Choroid plexus epithelial cell (primary cell): ENCODE data around the gene FAM53C.

ENCODE experiments used
- DNase-seq: peaks from one replicate; pipeline ENCODE4 v3.0.0-alpha.2; 2010; ENCODE audit warnings: low read depth
- H3K4me3 ChIP-seq: 2 replicates; pipeline ENCODE4 v1.5.1; 2011; ENCODE audit warnings: low read depth, mild to moderate bottlenecking, control low read depth, low read length, moderate library complexity
- TF ChIP-seq, protein P1 (sequence below): conservative IDR thresholded peaks from 2 replicates; pipeline ENCODE4 v1.5.1; 2011; ENCODE audit warnings: low read depth, mild to moderate bottlenecking, control low read depth, inconsistent platforms, low read length, moderate library complexity

The FAM53C gene

DNA sequence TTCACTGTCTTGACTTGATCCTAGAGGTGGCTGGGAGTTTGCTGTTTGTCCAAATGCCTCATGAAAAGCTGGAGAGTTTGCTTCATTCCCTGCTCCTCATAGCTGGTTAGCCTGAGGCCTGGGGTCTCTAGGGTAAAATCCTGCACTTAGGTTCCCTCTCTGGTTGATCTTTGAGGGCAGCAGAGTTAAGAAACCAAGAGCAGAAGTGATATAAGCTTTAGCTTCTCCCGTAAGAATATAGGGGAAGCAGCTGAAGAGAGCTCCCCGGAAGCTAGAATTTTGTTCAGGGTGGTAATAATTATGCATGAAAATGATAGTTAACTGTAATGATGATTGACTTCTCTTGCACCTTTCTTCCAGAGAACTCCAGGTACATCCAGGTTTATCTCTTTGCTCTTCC lies 1.4 kb downstream of the FAM53C start:
- peak overlapping the region; percentile 91 for H3K4me3 ChIP-seq
- no peak for DNase-seq
- TF ChIP-seq, protein P1, sequence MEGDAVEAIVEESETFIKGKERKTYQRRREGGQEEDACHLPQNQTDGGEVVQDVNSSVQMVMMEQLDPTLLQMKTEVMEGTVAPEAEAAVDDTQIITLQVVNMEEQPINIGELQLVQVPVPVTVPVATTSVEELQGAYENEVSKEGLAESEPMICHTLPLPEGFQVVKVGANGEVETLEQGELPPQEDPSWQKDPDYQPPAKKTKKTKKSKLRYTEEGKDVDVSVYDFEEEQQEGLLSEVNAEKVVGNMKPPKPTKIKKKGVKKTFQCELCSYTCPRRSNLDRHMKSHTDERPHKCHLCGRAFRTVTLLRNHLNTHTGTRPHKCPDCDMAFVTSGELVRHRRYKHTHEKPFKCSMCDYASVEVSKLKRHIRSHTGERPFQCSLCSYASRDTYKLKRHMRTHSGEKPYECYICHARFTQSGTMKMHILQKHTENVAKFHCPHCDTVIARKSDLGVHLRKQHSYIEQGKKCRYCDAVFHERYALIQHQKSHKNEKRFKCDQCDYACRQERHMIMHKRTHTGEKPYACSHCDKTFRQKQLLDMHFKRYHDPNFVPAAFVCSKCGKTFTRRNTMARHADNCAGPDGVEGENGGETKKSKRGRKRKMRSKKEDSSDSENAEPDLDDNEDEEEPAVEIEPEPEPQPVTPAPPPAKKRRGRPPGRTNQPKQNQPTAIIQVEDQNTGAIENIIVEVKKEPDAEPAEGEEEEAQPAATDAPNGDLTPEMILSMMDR = no peak

DNA sequence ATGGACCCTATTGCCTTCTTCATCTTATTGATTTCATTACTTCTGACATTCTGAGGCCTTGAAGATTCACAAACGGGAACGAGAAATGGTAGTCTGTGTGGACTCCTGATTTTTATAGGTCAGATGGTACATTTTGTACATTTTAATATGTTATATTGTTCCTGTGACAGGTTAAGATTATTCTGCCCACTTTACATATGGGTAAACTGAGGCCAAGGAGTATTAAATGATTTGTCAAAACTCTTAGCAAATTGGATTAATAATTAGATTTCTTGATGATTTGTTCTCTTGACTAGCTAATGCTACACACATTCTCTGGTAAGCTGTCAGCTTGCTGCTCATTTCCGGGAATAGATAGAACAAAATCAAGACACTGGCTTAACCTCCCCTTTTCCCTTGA lies 1.9 kb downstream of the FAM53C start:
- TF ChIP-seq, protein P1 = no peak
- DNase-seq = no peak
- peak overlapping the region; percentile 91 for H3K4me3 ChIP-seq

DNA sequence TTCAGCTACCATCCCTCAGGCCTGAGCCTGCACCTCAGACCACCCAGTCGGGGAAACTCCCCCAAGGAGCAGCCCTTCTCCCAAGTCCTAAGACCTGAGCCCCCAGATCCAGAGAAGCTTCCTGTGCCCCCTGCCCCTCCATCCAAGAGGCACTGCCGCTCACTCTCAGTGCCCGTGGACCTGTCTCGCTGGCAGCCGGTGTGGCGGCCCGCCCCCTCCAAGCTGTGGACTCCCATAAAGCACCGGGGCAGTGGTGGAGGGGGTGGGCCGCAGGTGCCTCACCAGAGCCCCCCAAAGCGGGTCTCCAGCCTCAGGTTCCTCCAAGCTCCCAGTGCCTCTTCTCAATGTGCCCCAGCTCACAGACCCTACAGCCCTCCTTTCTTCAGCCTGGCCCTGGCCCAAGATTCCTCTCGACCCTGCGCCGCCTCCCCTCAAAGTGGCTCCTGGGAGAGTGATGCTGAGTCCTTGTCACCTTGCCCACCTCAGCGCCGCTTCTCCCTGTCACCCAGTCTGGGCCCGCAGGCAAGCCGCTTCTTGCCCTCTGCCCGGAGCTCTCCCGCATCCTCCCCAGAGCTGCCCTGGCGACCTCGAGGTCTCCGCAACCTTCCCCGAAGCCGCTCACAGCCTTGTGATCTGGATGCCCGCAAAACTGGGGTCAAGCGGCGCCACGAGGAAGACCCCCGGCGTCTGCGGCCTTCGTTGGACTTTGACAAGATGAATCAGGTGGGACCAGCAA lies 7.0 kb downstream of the FAM53C start:
- no peak for DNase-seq
- no peak overlapping the region for H3K4me3 ChIP-seq
- TF ChIP-seq, protein P1 = no peak

DNA sequence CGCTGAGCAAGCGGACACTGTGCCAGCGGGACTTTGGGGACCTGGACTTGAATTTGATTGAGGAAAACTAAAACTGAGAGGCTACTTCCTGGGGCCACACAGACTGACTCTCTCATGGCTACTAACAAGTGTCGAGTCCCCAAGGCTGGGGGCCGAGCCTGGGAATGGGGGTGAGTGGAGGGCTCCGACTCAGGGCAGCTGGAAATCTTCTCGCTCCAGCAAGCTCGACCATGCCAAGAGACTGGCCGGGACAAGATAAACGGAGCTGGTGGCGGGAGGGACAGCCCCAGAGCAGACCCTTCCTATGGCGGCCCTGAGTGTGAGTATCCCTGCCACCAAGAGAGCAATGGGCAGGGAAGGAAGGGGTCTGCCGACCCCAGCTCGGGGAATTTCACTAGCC lies 8.8 kb downstream of the FAM53C start:
- H3K4me3 ChIP-seq = no peak overlapping the region
- TF ChIP-seq, protein P1 = no peak
- no peak for DNase-seq

DNA sequence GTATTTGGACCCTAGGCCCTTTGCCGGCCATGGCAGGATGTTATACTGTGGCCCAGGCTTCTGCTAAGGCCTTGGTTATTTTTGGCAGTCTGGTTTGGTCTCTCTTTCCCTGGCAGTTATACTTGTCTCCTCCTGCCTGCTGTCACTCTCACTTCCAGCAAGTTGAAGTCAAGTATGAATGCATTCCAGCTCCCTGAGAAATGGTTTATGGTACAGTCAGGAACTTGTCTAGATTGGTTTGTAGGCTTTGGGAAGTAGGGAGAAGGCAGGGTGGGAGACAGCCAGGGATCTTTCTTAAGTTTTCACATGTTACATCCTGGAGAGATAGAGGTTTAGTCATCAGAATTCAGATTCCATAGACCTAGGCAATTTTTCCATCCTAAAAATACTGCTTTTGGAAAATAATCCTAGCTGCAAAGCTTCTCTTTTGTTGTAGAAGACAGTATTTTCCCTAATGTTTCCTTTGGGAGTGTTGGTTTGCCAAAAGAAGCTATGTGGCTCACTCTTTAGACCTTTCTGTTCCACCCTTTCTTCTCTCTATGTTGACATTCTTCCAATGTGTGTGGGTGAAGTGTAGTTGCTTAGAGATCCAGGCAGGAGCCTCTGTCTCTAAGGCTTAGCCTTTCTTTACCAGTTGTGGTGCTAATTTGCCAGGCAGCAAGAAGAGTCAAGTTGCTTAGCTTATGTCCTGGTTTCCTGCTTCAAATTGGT lies 11.9 kb downstream of the FAM53C start:
- TF ChIP-seq, protein P1 = no peak
- DNase-seq = peak; percentile 32
- no peak overlapping the region for H3K4me3 ChIP-seq

DNA sequence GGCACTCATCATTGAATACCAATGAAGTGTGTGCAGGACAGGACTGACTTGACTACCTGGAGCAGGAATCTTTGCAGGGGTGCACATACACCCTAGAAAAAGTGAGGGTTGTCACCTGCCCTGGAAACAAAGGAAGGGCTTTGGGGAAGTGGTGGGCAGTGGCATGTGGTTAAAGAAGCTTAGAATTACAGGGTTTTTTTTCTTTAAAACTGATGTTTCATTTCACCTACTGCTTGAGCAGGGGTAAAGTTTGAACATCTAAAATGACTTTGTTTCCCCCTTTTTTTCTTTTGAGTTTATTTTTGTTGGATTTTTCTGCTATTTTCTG lies 12.5 kb downstream of the FAM53C start:
- DNase-seq = no peak
- H3K4me3 ChIP-seq = no peak overlapping the region
- TF ChIP-seq, protein P1 = no peak

DNA sequence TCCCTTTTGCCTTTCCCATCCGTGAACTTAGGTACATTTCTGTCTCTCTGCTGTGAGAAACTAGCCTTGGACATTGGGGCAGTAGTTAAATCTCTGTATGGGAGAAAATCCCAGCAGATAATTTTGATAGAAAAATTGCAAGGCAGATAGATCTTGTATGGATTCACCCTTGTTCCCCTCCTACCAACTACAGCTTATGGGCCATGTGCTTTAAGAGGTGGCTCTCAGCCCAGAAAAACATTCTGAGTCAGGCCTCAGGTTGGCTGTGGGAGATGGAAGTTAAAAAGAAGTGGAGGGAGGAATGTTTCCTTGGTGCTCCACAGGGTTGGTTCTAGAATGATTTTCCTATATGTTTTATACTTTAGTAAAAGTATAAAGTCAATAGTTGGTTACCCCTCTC lies 13.0 kb downstream of the FAM53C start:
- no peak overlapping the region for H3K4me3 ChIP-seq
- TF ChIP-seq, protein P1 = no peak
- DNase-seq = peak; percentile 89
